ENCODE results near the gene ATP13A2.

The ATP13A2 gene

DNA sequence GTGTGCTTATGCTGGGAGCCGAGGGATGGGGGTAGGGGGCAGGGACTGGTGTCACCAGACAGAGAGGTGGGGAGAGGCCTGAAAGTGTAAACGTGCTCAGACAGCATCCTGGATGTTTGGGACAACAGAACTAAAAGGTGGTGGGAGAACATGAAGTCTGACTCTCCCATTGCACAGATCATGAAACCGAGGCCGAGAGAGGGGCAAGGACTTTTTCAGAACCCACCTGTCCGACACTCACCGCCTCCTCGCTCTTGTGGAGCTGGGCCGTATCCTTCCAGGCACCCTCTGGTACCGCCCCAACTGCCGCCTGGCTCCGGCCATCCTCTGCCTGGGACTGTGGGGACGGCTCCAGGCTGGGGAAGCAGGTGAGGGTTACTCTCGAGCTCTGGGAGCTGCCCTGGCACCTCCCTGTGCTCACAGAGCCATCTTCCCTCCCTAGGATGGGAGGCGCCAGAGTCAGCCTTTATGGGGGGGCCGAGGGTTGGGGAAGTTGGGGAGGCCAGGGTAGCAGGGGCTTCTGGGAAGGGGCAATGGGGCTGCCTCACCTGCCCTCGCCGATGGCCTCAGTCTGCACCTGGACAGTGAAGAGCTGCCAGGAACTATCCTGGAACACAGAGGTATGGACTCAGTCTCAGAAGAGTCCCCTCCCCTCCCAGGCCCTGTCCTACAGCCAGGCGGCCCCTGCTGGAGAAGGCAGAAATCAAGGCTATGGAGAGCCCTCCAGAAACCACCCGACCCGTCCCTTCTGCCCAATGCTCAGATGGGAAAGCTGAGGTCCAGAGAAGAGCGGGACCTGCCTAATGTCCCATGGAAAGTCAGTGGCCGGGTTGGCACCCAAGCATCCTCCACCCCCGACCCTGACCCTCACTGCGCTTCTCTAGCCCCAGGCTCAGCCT is 7.0 kb downstream of the ATP13A2 start:
- DNase-seq (ENCODE audit: low spot score): no peak

DNA sequence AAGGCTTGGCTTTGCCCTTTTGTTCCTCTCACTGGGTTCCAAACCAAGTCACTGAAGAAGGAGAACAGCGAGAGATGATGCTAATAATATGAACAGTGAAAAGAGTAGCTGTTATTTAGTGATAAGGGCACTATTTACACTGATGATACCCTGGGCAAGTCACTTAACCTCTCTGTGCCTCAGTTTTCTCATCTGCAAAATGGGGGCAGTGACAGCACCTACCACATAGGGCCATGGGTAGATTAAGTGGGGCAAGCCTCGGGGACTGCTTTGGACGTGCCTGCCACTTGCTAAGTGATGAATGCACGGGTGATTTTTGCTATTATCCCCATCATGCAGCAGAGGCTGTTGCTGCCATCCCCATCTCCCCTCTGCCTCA is 9.2 kb downstream of the ATP13A2 start:
- DNase-seq (ENCODE audit: low spot score): no peak

DNA sequence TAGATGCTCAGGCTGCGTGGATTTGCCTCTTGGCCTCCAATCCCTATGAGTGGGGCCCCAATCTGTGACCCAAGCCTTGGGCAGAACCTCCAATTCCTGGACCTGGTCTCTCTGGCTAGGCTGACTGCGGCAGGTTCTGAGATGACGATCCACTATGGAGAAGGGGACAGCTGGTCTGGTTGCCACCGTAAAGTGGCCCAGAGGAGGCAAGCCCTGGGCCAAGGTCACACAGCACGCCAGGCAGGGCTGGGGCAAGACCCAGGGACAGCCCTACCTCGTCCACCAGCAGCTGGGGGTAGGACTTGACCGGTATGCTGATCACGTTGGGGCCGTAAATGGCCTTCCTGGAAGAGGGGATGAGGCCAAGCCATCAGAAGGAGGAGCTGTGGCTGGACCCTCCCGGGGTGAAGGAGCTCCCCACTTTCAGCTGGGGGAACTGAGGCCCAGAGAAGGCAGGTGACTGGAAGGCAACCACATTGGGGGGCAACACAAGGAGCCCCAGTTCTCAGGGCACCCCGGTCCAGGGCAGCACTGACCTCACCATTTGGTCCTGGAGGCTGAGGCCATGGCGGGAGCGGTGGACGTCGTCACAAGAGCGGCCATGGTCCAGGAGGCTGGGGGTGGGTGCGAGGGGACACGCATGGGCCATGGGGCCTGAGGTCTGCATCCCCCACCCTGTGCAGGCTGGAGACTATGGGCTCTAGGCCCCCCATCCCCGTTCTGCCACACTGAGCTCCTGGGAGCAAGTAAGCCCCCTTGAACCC is 9.8 kb downstream of the ATP13A2 start:
- DNase-seq (ENCODE audit: low spot score): no peak

DNA sequence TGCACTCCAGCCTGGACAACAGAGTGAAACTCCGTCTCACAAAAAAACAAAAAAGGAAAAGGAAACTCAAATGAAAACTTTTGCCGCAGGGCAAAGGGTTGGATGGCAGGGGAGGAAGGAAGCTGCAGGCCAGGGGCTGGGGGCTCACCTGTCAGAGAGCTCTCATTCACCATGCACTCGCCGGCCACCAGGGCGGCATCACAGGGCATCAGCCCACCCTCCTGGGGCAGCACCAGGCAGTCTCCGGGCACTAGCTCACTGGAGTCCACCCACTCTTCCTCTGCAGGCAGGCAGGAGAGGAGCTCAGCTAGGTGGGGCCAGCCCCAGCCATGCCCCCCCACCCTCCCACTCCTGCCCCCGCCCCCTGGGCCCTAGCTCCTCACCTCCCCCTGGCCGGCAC is 11.9 kb downstream of the ATP13A2 start:
- DNase-seq (ENCODE audit: low spot score): no peak

DNA sequence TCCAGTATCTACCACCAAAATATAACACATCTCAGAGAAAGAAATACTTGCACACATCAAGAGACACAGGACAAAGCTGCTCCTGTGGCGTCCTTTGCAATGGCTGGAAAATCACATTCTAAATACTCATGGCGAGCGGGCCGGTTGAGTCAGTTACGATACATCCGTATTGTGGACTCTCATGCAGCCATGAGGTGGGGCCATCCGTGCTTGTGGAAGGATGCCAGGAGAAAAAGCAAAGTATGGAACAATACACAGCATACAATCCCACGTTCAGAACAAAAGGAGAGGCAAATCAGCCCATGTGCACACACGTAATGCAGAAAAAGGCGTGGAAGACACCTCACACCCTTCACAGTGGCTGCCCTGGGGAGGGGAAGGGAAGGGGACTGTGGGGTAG is 13.1 kb downstream of the ATP13A2 start:
- no peak for DNase-seq (ENCODE audit: low spot score)

DNA sequence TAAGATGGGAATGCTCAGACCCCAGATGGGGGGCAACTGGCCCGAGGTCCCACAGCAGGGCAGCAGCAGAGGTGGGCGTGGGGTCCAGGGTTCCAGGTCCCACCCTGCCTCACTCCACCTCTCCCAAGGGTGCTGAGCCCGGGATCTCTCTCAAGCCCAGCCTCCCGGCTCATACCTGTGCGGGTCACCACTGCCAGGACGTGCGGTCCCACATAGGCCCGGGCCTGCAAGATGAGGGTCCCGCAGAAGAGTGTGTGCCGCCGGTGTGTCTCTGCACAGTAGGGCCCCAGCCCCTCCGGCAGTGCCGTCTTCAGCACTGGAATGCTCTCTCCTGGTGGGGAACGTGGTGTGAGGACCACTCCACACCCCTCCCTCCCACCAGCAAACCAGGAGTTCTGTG is 14.9 kb downstream of the ATP13A2 start:
- DNase-seq (ENCODE audit: low spot score): no peak

DNA sequence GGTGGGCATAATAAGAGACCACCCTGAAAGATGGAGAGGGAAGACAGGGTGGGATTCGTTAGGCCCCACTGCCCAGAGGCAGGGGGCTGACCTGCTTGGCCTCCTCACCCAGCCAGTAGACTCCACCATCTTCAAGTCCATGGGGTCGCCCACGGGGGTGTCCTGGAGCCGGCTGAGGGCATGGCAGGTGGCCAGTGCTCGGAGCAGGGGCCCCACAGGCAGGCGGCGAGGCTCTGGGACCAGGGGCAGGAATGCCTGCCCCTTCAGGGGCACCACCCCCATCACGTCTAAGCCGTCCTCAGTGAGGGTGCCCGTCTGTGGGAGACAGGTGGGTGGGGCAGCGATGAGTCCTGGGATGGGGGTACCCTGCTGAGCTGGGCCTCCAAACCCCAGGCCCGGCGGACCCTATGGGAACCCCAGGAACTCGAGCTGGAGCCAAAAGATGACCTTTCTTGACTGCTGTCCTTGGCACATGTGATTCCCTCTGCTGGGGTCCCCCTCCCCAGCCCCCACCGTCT is 18.1 kb downstream of the ATP13A2 start:
- no peak for DNase-seq (ENCODE audit: low spot score)

DNA sequence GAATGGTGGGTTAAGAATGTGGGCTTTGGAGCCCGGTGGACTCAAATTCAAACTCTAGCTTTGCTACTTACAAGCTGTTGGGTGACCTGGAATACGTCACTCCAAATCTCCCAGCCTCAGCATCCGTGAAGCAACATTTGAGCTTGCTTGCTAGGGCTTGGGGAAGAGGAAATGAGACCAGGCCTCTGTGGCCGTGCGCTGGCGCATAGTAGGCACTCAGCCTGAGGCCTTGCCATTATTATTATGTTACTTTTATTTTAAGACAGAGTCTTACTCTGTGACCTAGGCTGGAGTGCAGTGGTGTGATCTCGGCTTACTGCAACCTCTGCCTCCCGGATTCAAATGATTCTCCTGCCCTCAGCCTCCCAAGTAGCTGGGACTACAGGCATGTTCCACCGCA is 19.1 kb downstream of the ATP13A2 start:
- DNase-seq (ENCODE audit: low spot score): no peak

DNA sequence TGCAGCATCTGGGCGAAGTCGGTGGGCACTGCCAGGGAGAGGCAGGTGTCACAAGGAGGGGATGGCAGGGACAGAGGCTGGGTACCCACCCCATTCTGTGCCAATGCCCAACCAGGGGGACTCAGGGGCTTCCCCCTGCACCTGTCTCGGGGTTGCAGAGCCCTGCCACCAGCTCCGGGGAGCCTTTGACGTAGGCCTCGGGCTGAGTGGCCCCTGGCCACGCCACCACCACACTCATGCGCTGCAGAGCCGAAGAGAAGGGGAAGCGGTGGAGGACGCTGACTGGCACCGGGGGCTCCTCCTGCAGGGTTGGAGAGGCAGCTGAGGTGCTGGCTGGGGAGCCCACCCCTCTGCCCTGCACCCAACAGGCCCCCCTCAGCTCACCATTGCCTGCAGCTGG is 19.6 kb downstream of the ATP13A2 start:
- DNase-seq (ENCODE audit: low spot score): no peak

DNA sequence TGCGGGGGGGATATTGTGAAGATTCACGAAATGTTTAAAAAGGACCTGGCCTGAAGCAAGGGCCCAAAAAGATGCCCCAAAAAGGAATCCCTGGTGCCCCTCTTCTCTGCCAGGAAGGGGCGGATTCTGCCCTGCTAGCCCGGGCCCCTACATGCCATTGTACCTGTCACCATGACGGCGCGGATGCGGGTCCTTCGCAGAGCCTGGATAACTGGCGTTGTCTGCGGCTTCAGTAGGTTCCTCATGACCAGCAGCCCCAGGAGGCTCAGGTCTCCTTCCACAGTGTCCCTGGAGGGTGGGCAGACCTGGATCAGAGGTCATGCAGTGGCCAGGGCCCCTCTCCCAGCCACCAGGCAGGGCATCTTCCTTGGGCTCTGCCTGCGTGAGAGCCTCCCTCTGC is 20.2 kb downstream of the ATP13A2 start:
- no peak for DNase-seq (ENCODE audit: low spot score)

DNA sequence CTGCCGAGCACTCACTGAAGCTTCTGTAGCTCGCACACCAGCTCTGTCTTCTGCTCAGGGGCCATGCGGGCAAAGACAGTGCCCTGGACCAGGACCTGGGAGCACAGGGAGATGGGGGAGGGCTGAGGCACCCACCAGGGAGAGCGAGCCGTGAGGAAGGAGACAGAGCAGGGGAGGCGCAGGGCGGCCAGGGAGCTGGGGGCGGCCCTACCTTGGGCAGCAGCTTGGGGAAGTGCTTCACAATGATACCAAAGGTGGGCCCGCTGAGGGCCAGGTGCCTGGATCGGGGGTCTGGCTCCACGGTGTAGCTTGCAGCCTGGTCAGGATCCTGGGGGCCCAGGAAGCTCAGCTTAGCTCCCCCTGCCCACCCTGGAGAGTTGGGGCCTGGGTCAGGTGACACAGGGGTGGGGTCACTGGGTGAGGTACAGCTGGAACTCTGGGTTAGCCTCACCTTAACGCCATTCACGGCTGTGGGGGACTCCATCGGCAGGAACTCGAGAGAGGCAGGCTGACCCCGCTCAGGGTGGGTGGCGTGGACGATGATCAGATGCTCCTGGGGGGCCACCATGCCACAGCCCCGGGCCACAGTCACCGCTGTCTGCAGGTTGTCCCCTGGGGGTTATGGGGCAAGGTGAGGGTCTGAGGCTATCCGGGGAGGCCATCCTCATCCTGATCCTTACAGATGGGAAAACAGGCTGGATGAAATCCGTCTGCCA is 21.9 kb downstream of the ATP13A2 start:
- DNase-seq (ENCODE audit: low spot score): no peak

DNA sequence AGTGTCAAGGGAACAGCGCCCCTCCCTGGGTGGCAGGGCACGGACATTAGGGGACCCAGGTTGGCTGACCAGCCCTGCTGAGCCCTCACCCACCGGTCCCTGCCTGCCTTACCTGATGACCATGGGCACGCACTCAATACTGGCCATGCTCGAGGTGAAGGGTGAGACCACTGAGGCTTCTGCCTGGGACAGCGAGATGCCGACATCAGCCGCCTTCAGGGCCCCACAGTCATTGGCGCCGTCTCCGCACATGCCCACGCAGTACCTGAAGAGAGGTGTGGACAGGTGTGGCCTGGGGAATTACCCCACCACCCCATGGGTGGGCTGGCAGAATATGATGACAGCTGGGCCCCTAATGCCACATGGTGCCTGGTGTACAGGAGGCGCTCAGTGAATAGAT is 23.5 kb downstream of the ATP13A2 start:
- DNase-seq (ENCODE audit: low spot score): no peak

DNA sequence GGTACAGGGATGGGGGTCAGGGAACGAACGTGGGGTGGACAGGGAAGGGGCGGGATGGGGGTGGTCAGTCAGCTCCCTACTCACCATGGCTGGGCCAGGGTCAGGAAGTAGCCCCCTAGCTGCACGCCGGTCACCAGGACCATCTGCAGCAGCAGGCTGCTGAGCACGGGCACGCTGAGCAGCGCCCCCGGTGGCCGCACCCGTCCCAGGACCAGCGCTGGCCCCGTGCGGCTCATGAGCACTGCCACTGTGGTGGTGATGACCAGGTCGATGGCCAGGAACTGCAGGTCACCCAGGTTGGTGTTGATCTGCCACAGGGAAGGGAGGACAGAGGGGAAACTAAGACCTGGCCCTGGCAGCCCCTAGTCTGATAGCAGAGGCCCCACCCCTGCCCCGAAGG is 24.8 kb downstream of the ATP13A2 start:
- DNase-seq (ENCODE audit: low spot score): no peak

DNA sequence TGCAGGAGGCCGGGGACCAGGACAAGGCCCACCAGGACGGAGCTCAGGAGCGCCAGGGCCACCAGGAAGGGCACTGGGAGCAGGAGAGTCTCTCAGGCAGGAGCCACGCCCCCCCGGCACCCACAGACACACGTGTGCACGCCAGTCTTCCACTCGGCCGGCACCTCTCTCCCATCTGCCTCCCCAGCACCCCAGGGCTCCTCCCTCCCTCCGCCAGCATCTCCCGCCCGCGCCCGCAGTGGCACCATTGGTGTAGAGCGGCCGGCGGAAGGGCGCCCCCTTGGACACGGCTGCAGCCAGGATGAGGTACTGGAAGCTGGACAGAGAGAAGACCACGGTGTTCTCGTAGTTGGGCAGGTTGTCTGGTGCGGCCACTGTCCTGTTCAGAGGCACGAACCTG is 25.2 kb downstream of the ATP13A2 start:
- DNase-seq (ENCODE audit: low spot score): no peak

DNA sequence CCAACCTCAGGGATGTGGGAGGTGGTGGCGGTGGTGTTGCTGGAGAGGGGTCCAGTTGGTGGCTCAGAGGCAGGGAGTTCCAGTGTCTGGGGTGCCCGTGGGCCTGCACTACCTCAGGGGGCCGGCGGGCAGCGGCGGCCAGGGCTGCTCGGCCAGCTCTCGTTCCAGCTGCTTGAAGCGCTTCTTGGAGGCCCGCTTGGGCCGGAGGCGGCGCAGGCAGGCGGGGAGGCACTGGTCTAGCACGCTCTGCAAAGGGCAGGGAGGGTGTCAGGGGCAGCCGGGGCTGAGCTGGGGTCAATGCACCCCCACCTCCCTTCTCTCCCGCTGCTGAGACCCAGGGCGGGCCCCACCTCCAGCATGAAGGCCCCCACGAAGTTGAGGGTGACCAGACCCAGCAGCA is 25.6 kb downstream of the ATP13A2 start:
- no peak for DNase-seq (ENCODE audit: low spot score)

DNA sequence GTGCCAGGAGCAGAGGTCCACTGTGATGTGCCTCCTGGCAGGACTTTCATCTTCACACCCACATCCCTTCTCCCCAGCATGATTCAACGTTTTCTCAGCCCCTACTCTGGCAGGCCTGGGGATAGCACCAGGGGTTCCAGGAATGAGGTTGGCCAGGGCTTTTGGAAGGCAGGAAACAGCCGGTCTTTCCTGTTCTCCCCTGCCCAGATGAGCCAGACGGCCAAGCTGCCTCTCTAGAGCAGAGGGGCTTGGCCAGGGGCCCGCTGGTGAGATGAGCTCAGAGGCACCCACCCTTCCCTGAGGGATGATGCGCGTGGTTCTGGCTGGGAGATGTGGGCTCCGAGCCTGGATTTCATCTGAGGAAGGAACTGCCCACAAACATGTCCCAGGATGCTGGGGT is 27.0 kb downstream of the ATP13A2 start:
- no peak for DNase-seq (ENCODE audit: low spot score)

DNA sequence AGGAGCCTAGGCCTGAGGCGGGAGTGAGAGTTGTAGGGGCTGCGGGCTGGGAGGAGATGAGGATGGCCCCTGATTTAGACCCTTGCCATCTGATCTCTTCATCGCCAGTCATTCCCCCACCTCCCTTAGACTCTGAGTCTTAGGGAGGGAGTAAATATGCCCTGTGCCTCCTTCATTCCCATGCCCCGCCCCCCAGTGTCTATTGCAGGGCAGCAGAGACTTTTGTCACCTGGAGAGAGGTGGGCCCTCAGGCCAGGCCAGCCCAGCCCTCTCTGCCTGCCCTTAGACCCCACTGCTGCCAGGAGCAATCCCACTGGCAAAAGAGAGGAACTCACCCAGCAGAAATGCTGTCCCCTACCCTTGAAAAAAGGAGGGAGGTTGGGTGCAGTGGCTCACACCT is 28.1 kb downstream of the ATP13A2 start:
- no peak for DNase-seq (ENCODE audit: low spot score)

DNA sequence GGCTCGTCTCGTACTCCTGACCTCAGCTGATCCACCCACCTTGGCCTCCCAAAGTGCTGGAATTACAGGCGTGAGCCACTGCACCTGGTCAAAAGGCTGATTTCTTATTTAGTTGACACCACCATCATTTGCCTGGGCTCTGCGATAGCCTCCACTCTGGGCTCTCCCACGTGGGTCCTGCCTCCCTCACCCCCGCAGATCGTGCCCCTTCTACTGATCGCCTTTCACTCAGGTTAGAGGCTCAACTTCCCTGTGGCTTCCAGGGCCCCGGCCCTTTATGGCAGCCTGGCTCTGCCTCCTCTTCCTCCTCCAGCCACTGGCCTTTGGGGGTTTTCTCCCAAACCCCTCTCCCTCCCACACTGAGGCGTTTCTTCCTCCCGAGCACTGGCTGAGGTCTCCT is 28.8 kb downstream of the ATP13A2 start:
- DNase-seq (ENCODE audit: low spot score): no peak

DNA sequence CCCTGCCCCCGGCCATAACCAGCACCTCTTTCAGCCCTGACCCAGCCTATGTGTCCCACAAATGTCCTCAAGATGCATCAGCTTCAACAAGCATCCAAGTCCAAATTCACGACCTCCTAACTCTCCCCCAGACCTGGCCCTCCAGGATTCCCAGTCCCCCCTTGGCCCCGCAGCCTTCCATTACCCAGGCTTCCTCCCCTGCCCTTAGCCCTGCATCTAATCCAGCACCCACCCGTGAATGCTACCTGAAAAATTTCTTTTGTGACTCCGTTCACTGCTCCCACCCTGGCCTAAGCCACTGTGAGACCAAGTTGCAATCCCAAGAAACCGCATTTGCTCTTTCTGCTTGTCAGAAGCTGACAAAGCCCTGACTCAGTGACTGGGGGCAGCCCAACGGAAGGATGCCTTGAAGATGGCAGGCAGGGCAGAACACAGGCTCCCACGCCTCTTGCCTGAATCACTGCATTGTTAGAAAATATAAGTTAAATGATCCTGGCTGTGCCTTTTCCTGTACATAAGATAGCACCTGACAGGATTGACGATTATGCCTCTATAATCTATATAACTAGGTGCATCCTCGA is 30.4 kb downstream of the ATP13A2 start:
- DNase-seq (ENCODE audit: low spot score): no peak

DNA sequence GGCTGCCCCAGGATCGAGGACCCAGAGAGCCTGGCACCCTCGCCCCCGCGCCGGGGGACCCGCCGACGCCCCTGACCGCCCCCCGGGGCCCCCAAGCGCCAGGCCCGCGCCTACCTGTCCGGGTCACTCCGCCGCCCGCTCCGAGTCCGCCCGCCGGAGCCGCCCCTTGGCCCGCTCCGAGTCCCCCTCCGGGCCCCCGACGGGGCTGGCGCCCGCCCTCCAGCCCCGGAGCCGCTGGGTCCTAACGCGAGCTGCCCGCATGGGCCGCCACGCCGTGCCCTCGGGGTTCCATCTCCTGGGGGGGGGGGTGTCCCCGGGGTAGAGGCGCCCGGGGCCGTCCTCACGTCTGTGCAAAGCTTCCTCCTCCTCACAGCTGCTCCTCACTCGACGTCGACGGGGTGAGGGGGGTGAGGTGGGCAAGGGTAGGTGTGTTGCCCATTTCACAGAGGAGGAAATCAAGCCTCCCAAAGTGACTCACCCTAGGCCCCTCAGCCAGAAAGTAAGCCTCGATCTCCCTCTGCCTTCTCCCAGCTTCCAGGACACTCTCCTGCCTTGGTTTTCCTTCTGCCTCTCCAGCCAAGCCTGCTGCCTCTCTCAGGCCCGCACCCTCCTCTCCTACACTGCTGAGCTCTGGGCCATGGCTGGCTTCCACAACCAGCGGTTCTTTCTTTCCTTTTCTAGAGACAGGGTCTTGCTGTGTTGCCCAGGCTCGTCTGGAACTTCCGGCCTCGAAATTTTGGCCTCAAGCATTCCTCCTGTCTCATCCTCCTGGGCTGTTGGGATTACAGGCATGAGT is 31.1 kb downstream of the ATP13A2 start, which contains the start of gene MFAP2:
Gene MFAP2, minus strand, starts transcription at position 148 of the 796 bp plus-strand sequence. CDS start 2,347 bp downstream, outside the sequence.
- no peak for DNase-seq (ENCODE audit: low spot score)
